Measurements from ENCODE around the gene OR8B12.

DNA sequence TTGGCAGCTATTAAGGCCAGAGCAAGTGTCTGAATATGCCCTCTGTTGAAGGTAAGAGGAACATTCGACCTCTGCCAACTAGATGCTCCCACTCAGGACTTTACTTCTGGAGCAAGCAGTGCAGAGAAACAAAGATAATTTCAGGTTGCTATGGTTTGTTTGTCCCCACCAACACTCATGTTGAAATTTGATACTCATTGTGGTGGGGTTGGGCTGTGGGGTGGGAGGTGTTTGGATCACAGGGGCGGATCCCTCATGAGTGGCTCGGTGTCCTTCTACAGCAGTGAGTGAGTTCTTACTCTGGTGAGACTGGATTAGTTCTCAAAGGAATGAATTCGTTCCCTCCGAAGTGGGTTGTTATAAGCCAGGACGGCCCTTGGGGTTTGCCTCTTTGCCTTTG is 38.4 kb upstream of the OR8B12 start:
- TF ChIP-seq, protein P1, sequence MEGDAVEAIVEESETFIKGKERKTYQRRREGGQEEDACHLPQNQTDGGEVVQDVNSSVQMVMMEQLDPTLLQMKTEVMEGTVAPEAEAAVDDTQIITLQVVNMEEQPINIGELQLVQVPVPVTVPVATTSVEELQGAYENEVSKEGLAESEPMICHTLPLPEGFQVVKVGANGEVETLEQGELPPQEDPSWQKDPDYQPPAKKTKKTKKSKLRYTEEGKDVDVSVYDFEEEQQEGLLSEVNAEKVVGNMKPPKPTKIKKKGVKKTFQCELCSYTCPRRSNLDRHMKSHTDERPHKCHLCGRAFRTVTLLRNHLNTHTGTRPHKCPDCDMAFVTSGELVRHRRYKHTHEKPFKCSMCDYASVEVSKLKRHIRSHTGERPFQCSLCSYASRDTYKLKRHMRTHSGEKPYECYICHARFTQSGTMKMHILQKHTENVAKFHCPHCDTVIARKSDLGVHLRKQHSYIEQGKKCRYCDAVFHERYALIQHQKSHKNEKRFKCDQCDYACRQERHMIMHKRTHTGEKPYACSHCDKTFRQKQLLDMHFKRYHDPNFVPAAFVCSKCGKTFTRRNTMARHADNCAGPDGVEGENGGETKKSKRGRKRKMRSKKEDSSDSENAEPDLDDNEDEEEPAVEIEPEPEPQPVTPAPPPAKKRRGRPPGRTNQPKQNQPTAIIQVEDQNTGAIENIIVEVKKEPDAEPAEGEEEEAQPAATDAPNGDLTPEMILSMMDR (IDR thresholded peaks at IDR 0.05; ENCODE audit: low read depth, low read length): no peak
- TF ChIP-seq EZH2phosphoT487 (IDR thresholded peaks at IDR 0.05; ENCODE audit: low read depth): no peak
